SK-N-SH (cell line): Measurements from ENCODE around the gene PSKH1.

Experiments
- CHD2 ChIP-seq: fragments of 150-350 bp; IDR thresholded peaks from 2 replicates; pipeline ENCODE4 v1.6.1; 2018; ENCODE audit warnings: low read length; ENCODE audit not compliant: partially characterized antibody
- EP300 ChIP-seq, 2 experiments: IDR thresholded peaks; 2 replicates each; pipeline versions ENCODE4 v1.4.0 to v1.6.1; 2012; ENCODE audit warnings: borderline replicate concordance in 1 of 2, low read depth in 1 of 2, low read length in 1 of 2
- JUND ChIP-seq: IDR thresholded peaks from 2 replicates; pipeline ENCODE4 v1.4.0; 2012
- NRF1 ChIP-seq: IDR thresholded peaks from 2 replicates; pipeline ENCODE4 v1.6.1; 2012; ENCODE audit warnings: low read depth, mild to moderate bottlenecking, low read length
- POLR2AphosphoS5 ChIP-seq: IDR thresholded peaks from 2 replicates; pipeline ENCODE4 v1.6.1; 2012; ENCODE audit warnings: low read depth, low read length
- SMC3 ChIP-seq: IDR thresholded peaks from 2 replicates; pipeline ENCODE4 v1.6.1; 2012; ENCODE audit warnings: low read depth, low read length, improper control_type of control experiment
- TAF1 ChIP-seq: IDR thresholded peaks from 2 replicates; pipeline ENCODE4 v1.6.1; 2012; ENCODE audit warnings: low read depth, mild to moderate bottlenecking, low read length, moderate library complexity, borderline replicate concordance
- TF ChIP-seq, protein P1 (sequence below): fragments of 200-600 bp; sonication (generic); IDR thresholded peaks from 2 replicates; pipeline ENCODE4 v1.6.1; 2017; ENCODE audit warnings: antibody characterized with exemption, mild to moderate bottlenecking, moderate library complexity
- TF ChIP-seq, protein P2 (sequence below): IDR thresholded peaks from 2 replicates; pipeline ENCODE4 v1.4.0; 2012; ENCODE audit warnings: low read depth
- TF ChIP-seq, protein P3 (sequence below): IDR thresholded peaks from 2 replicates; pipeline ENCODE4 v1.4.0; 2012; ENCODE audit warnings: low read depth, borderline replicate concordance
- TF ChIP-seq, protein P4 (sequence below): IDR thresholded peaks from 2 replicates; pipeline ENCODE4 v1.6.1; 2012; ENCODE audit warnings: mild to moderate bottlenecking, low read depth, low read length, moderate library complexity

DNA sequence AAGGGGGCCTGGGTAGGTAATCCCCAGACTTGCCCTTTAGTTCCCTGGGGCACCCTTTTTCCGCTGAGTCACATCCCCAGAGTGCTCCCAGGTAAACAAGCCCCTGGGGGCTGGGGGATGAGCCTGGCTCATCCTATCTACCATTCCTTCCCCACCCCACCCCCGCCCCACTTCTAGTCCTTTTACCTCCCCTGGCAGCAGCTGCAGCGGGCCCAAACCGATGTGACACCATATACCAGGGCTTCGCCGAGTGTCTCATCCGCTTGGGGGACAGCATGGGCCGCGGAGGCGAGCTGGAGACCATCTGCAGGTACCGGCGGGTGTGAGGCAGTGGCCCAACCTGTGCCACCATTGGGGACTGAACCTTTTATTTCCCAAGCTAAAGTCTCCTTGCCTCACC lies 7.5 kb upstream of the PSKH1 start:
- TF ChIP-seq, protein P1, sequence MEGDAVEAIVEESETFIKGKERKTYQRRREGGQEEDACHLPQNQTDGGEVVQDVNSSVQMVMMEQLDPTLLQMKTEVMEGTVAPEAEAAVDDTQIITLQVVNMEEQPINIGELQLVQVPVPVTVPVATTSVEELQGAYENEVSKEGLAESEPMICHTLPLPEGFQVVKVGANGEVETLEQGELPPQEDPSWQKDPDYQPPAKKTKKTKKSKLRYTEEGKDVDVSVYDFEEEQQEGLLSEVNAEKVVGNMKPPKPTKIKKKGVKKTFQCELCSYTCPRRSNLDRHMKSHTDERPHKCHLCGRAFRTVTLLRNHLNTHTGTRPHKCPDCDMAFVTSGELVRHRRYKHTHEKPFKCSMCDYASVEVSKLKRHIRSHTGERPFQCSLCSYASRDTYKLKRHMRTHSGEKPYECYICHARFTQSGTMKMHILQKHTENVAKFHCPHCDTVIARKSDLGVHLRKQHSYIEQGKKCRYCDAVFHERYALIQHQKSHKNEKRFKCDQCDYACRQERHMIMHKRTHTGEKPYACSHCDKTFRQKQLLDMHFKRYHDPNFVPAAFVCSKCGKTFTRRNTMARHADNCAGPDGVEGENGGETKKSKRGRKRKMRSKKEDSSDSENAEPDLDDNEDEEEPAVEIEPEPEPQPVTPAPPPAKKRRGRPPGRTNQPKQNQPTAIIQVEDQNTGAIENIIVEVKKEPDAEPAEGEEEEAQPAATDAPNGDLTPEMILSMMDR, result no peak
- TF ChIP-seq, protein P2, sequence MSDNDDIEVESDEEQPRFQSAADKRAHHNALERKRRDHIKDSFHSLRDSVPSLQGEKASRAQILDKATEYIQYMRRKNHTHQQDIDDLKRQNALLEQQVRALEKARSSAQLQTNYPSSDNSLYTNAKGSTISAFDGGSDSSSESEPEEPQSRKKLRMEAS, result no peak
- no peak for TF ChIP-seq POLR2AphosphoS5
- TF ChIP-seq JUND, result no peak
- no peak for TF ChIP-seq EP300 (IDR thresholded peaks at IDR 0.05; ENCODE audit: borderline replicate concordance in 1 of 2, low read depth in 1 of 2, low read length in 1 of 2)
- TF ChIP-seq SMC3, result no peak
- TF ChIP-seq TAF1, result no peak
- no peak for TF ChIP-seq NRF1
- TF ChIP-seq, protein P3, sequence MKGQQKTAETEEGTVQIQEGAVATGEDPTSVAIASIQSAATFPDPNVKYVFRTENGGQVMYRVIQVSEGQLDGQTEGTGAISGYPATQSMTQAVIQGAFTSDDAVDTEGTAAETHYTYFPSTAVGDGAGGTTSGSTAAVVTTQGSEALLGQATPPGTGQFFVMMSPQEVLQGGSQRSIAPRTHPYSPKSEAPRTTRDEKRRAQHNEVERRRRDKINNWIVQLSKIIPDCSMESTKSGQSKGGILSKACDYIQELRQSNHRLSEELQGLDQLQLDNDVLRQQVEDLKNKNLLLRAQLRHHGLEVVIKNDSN, result no peak
- no peak for TF ChIP-seq CHD2
- TF ChIP-seq, protein P4, sequence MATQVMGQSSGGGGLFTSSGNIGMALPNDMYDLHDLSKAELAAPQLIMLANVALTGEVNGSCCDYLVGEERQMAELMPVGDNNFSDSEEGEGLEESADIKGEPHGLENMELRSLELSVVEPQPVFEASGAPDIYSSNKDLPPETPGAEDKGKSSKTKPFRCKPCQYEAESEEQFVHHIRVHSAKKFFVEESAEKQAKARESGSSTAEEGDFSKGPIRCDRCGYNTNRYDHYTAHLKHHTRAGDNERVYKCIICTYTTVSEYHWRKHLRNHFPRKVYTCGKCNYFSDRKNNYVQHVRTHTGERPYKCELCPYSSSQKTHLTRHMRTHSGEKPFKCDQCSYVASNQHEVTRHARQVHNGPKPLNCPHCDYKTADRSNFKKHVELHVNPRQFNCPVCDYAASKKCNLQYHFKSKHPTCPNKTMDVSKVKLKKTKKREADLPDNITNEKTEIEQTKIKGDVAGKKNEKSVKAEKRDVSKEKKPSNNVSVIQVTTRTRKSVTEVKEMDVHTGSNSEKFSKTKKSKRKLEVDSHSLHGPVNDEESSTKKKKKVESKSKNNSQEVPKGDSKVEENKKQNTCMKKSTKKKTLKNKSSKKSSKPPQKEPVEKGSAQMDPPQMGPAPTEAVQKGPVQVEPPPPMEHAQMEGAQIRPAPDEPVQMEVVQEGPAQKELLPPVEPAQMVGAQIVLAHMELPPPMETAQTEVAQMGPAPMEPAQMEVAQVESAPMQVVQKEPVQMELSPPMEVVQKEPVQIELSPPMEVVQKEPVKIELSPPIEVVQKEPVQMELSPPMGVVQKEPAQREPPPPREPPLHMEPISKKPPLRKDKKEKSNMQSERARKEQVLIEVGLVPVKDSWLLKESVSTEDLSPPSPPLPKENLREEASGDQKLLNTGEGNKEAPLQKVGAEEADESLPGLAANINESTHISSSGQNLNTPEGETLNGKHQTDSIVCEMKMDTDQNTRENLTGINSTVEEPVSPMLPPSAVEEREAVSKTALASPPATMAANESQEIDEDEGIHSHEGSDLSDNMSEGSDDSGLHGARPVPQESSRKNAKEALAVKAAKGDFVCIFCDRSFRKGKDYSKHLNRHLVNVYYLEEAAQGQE, result no peak
